ENCODE data around the gene FIG4.
"Not testable (repeated sequence)": the region's sequence is repeated elsewhere in the genome, so short reads cannot be mapped to it uniquely, and the experiment has no call there.

FIG4 gene

GRCh38 chr6:109770047-109770446 is 79.0 kb downstream of the FIG4 start:
- TF ChIP-seq POLR2AphosphoS5 (IDR thresholded peaks at IDR 0.05; ENCODE audit: borderline replicate concordance, low read depth, low read length) (no peak), FOXP2 (optimal IDR thresholded peaks at IDR 0.05; ENCODE audit: control extremely low read depth, extremely low read length, insufficient read depth) (no peak), EZH2 (IDR thresholded peaks at IDR 0.05) (no peak)
- Histone ChIP-seq H3K36me3 (ENCODE audit: insufficient read depth, low read length) (no peaks in the 10 kb centered on the region), H3K9me3 (ENCODE audit: low read depth, low read length) (no peaks in the 10 kb centered on the region), H3K9ac (ENCODE audit: insufficient read length) (no peak overlapping the region), H3K27ac (no peak overlapping the region), H3K4me3 (no peak overlapping the region)
- DNase-seq (ENCODE audit: low read depth, low spot score): no peak

GRCh38 chr6:109770779-109771178 is 79.7 kb downstream of the FIG4 start:
- H3K9ac ChIP-seq (ENCODE audit: insufficient read length): no peak overlapping the region
- no peak overlapping the region for H3K4me3 ChIP-seq
- DNase-seq (ENCODE audit: low read depth, low spot score): no peak
- no peaks in the 10 kb centered on the region for H3K36me3 ChIP-seq (ENCODE audit: insufficient read depth, low read length)
- TF ChIP-seq POLR2AphosphoS5 (IDR thresholded peaks at IDR 0.05; ENCODE audit: borderline replicate concordance, low read depth, low read length) (no peak), EZH2 (IDR thresholded peaks at IDR 0.05) (no peak), FOXP2 (optimal IDR thresholded peaks at IDR 0.05; ENCODE audit: control extremely low read depth, extremely low read length, insufficient read depth) (no peak)
- H3K27ac ChIP-seq: no peak overlapping the region
- no peaks in the 10 kb centered on the region for H3K9me3 ChIP-seq (ENCODE audit: low read depth, low read length)

GRCh38 chr6:109771939-109772755 is 81.1 kb downstream of the FIG4 start:
- H3K9me3 ChIP-seq (ENCODE audit: low read depth, low read length); H3K4me3 ChIP-seq; DNase-seq (ENCODE audit: low read depth, low spot score); H3K9ac ChIP-seq (ENCODE audit: insufficient read length); H3K36me3 ChIP-seq (ENCODE audit: insufficient read depth, low read length); H3K27ac ChIP-seq: not testable (repeated sequence)

- TF ChIP-seq EZH2 (IDR thresholded peaks at IDR 0.05) (no peak), POLR2AphosphoS5 (IDR thresholded peaks at IDR 0.05; ENCODE audit: borderline replicate concordance, low read depth, low read length) (no peak)
- H3K27ac ChIP-seq: no peak overlapping the region
- no peak overlapping the region for H3K4me3 ChIP-seq
- no peaks in the 10 kb centered on the region for H3K9me3 ChIP-seq (ENCODE audit: low read depth, low read length)
- H3K9ac ChIP-seq (ENCODE audit: insufficient read length): no peak overlapping the region
- no peaks in the 10 kb centered on the region for H3K36me3 ChIP-seq (ENCODE audit: insufficient read depth, low read length)
- no peak for DNase-seq (ENCODE audit: low read depth, low spot score)
These were observed 81.9 kb downstream of the FIG4 start for GRCh38 chr6:109772883-109773431.

GRCh38 chr6:109781001-109781400 is 89.9 kb downstream of the FIG4 start:
- Histone ChIP-seq H3K9me3 (ENCODE audit: low read depth, low read length) (no peaks in the 10 kb centered on the region), H3K36me3 (ENCODE audit: insufficient read depth, low read length) (no peaks in the 10 kb centered on the region; the same call in 1 of the 2 replicates), H3K4me3 (no peak overlapping the region), H3K27ac (no peak overlapping the region), H3K9ac (ENCODE audit: insufficient read length) (no peak overlapping the region)
- no peak for DNase-seq (ENCODE audit: low read depth, low spot score)
- TF ChIP-seq POLR2AphosphoS5 (IDR thresholded peaks at IDR 0.05; ENCODE audit: borderline replicate concordance, low read depth, low read length) (no peak), FOXP2 (optimal IDR thresholded peaks at IDR 0.05; ENCODE audit: control extremely low read depth, extremely low read length, insufficient read depth) (no peak), EZH2 (IDR thresholded peaks at IDR 0.05) (no peak)

GRCh38 chr6:109782491-109782999 is 91.4 kb downstream of the FIG4 start:
- no peak overlapping the region for H3K27ac ChIP-seq

GRCh38 chr6:109783250-109783986 is 92.3 kb downstream of the FIG4 start:
- Histone ChIP-seq H3K9me3 (ENCODE audit: low read depth, low read length) (no peaks in the 10 kb centered on the region), H3K36me3 (ENCODE audit: insufficient read depth, low read length) (peaks cover 7% of the 10 kb centered on the region; the same call in 1 of the 2 replicates), H3K4me3 (no peak overlapping the region), H3K27ac (no peak overlapping the region), H3K9ac (ENCODE audit: insufficient read length) (no peak overlapping the region)
- no peak for DNase-seq (ENCODE audit: low read depth, low spot score)
- TF ChIP-seq FOXP2 (optimal IDR thresholded peaks at IDR 0.05; ENCODE audit: control extremely low read depth, extremely low read length, insufficient read depth) (no peak), POLR2AphosphoS5 (IDR thresholded peaks at IDR 0.05; ENCODE audit: borderline replicate concordance, low read depth, low read length) (no peak), EZH2 (IDR thresholded peaks at IDR 0.05) (no peak)

More at GRCh38 chr6:109782491-109782999, 91.4 kb downstream of the FIG4 start:
- peaks cover 7% of the 10 kb centered on the region; the same call in 1 of the 2 replicates for H3K36me3 ChIP-seq (ENCODE audit: insufficient read depth, low read length)
- H3K9me3 ChIP-seq (ENCODE audit: low read depth, low read length): no peaks in the 10 kb centered on the region
- no peak for DNase-seq (ENCODE audit: low read depth, low spot score)
- TF ChIP-seq FOXP2 (optimal IDR thresholded peaks at IDR 0.05; ENCODE audit: control extremely low read depth, extremely low read length, insufficient read depth) (no peak), POLR2AphosphoS5 (IDR thresholded peaks at IDR 0.05; ENCODE audit: borderline replicate concordance, low read depth, low read length) (no peak), EZH2 (IDR thresholded peaks at IDR 0.05) (no peak)
- H3K4me3 ChIP-seq: no peak overlapping the region
- no peak overlapping the region for H3K9ac ChIP-seq (ENCODE audit: insufficient read length)

GRCh38 chr6:109787312-109787711 is 96.2 kb downstream of the FIG4 start:
- DNase-seq (ENCODE audit: low read depth, low spot score): no peak
- Histone ChIP-seq H3K36me3 (ENCODE audit: insufficient read depth, low read length) (peaks cover 7% of the 10 kb centered on the region; the same call in 1 of the 2 replicates), H3K9ac (ENCODE audit: insufficient read length) (no peak overlapping the region), H3K9me3 (ENCODE audit: low read depth, low read length) (no peaks in the 10 kb centered on the region), H3K27ac (no peak overlapping the region), H3K4me3 (no peak overlapping the region)
- TF ChIP-seq EZH2 (IDR thresholded peaks at IDR 0.05) (no peak), FOXP2 (optimal IDR thresholded peaks at IDR 0.05; ENCODE audit: control extremely low read depth, extremely low read length, insufficient read depth) (no peak), POLR2AphosphoS5 (IDR thresholded peaks at IDR 0.05; ENCODE audit: borderline replicate concordance, low read depth, low read length) (no peak)

Measured in SK-N-MC (cell line).